ENCODE data around the gene RND1. TPM values are rescaled to one million over a fixed set of nuclear protein-coding genes. Genes with fewer than 3 reads are reported as not detected.
"Not testable (repeated sequence)": the region's sequence is repeated elsewhere in the genome, so short reads cannot be mapped to it uniquely, and the experiment has no call there.

The RND1 gene
- polyA plus RNA-seq, result 1 to 10 TPM in 1 of 3 donors, under 1 TPM in 1, not detected in 1; 0.63 to 1.7 TPM

GRCh38 chr12:48865281-48866051, at the start of gene RND1:
Gene RND1 (minus strand): TSS chr12:48865870. CDS start chr12:48865767, 103 bp downstream.
- Mint-ChIP-seq H3K4me3 (peak within 1 kb of the TSS; percentile 88 to 95 (median 92)), H3K4me1 (peaks cover 18 to 25% of the 10 kb centered on the region in 2 donors), H3K9me3 (no peaks in the 10 kb centered on the region), H3K36me3 (no peaks in the 10 kb centered on the region), H3K27ac (peak within 1 kb of the TSS; percentile 35 to 94 (median 76)), H3K27me3 (ENCODE audit: low read depth in 3 of 3) (peaks cover 15 to 26% (median 26%) of the 10 kb centered on the region in 3 donors)
- peak; percentile 81 to 87 (median 83) for DNase-seq

GRCh38 chr12:48910196-48910595, 44.5 kb upstream of the RND1 start:
- H3K27ac Mint-ChIP-seq, result peak overlapping the region in 1 of 6 donors; percentile 4

GRCh38 chr12:48909698-48910097, 44.0 kb upstream of the RND1 start:
- not testable (repeated sequence) for H3K9me3 Mint-ChIP-seq; H3K36me3 Mint-ChIP-seq; H3K27me3 Mint-ChIP-seq (ENCODE audit: low read depth in 3 of 3); H3K27ac Mint-ChIP-seq; H3K4me3 Mint-ChIP-seq; DNase-seq; H3K4me1 Mint-ChIP-seq

More at GRCh38 chr12:48910196-48910595, 44.5 kb upstream of the RND1 start:
- Mint-ChIP-seq H3K27me3 (ENCODE audit: low read depth in 3 of 3) (peaks cover 0 to 2% (median 2%) of the 10 kb centered on the region in 3 donors), H3K4me1 (no peaks in the 10 kb centered on the region), H3K9me3 (no peaks in the 10 kb centered on the region), H3K36me3 (no peaks in the 10 kb centered on the region), H3K4me3 (no peak overlapping the region)
- DNase-seq, result no peak

DNA sequence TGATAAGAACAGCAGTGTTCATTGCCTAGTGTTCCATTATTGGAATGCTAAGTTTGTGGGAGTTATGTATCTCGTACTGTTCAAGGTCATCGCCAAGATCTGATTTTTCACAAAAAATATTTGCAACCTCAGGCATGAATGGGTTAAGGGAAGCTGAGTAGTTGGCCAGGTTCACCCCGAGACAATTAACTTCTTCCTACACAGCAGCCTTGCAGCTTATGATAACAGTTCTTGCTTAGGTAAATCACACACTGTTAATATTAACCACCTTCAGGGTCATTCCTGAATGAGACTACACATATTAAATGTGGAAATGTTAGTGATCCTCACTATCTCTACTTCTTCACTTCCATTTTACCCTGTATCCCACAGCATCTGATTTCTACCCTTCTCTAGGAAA, 41.6 kb upstream of the RND1 start:
- DNase-seq, result no peak
- Mint-ChIP-seq H3K27me3 (ENCODE audit: low read depth in 3 of 3) (peaks cover 0 to 6% (median 4%) of the 10 kb centered on the region in 3 donors), H3K9me3 (no peaks in the 10 kb centered on the region), H3K4me1 (peaks cover 8 to 12% of the 10 kb centered on the region in 2 donors), H3K36me3 (no peaks in the 10 kb centered on the region), H3K27ac (peak overlapping the region in 1 of 6 donors; percentile 78), H3K4me3 (no peak overlapping the region)

GRCh38 chr12:48903982-48904411, 38.3 kb upstream of the RND1 start:
- peak overlapping the region; percentile 77 to 85 (median 82) for H3K4me3 Mint-ChIP-seq
- peaks cover 0 to 5% (median 2%) of the 10 kb centered on the region in 3 donors for H3K27me3 Mint-ChIP-seq (ENCODE audit: low read depth in 3 of 3)
- H3K9me3 Mint-ChIP-seq, result no peaks in the 10 kb centered on the region
- H3K27ac Mint-ChIP-seq, result peak overlapping the region in 5 of 6 donors; percentile 26 to 78 (median 74)
- no peaks in the 10 kb centered on the region for H3K36me3 Mint-ChIP-seq
- peak; percentile 81 to 83 (median 81) for DNase-seq
- H3K4me1 Mint-ChIP-seq, result peaks cover 8 to 12% of the 10 kb centered on the region in 2 donors

DNA sequence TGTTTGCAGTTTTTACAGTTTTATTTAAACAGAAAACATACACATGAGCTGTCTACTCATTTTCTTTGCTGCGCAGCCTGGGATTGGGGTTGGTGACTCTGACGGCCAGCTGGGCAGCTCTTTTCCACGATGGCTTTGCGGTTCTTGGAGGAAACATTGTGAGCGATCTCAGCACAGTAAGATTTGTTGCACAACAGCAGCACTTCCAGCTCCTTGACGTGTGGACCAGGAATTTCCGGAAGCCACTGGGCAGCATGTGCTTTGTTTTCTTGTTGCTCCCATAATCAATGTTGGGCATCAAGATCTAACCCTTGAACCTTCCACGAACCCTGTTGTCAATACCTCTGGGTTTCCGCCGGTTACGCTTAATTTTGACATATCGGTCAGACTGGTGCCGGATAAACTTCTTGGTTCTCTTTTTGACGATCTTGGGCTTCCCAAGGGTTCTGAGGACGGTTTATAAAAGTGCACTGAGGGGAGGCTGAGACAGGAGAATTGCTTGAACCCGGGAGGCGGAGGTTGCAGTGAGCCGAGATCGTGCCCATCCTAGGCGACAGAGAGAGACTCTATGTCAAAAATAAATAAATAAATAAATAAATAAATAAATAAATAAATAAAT, 37.8 kb upstream of the RND1 start:
- no peaks in the 10 kb centered on the region for H3K36me3 Mint-ChIP-seq
- H3K27ac Mint-ChIP-seq, result peak overlapping the region in 1 of 6 donors; percentile 65
- H3K4me3 Mint-ChIP-seq, result peak overlapping the region; percentile 34 to 71 (median 64)

GRCh38 chr12:48901278-48901677, 35.6 kb upstream of the RND1 start:
- Mint-ChIP-seq H3K4me3 (no peak overlapping the region), H3K4me1 (peaks cover 8 to 12% of the 10 kb centered on the region in 2 donors), H3K36me3 (no peaks in the 10 kb centered on the region), H3K9me3 (no peaks in the 10 kb centered on the region), H3K27ac (no peak overlapping the region), H3K27me3 (ENCODE audit: low read depth in 3 of 3) (peaks cover 0 to 7% (median 2%) of the 10 kb centered on the region in 3 donors)
- no peak for DNase-seq

More for the DNA sequence above, 37.8 kb upstream of the RND1 start:
- H3K4me1 Mint-ChIP-seq, result peaks cover 8 to 12% of the 10 kb centered on the region in 2 donors
- no peaks in the 10 kb centered on the region for H3K9me3 Mint-ChIP-seq
- H3K27me3 Mint-ChIP-seq (ENCODE audit: low read depth in 3 of 3), result peaks cover 0 to 5% (median 2%) of the 10 kb centered on the region in 3 donors
- DNase-seq, result no peak

GRCh38 chr12:48899651-48900050, 34.0 kb upstream of the RND1 start:
- H3K36me3 Mint-ChIP-seq, result no peaks in the 10 kb centered on the region
- H3K9me3 Mint-ChIP-seq, result no peaks in the 10 kb centered on the region
- no peak for DNase-seq
- no peak overlapping the region for H3K4me3 Mint-ChIP-seq
- H3K4me1 Mint-ChIP-seq, result peaks cover 8 to 12% of the 10 kb centered on the region in 2 donors
- peaks cover 2 to 7% (median 4%) of the 10 kb centered on the region in 3 donors for H3K27me3 Mint-ChIP-seq (ENCODE audit: low read depth in 3 of 3)
- no peak overlapping the region for H3K27ac Mint-ChIP-seq

DNA sequence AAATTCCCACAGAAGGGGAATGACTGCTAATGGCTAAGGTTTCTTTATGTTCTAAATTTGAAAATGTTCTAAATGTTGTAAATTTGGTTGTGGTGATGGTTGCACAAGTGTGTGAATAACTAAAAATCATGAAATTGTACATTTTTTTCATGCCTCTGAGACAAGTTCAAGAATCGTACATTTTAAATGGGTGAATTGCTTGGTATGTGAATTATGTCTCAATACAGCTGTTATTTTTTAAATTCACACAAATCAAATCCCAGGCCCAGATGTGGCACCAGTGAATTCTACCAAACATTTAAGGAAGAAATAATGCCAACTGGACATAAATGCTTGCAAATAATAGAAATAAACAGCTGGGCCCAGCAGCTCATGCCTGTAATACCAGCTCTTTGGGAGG, 28.6 kb upstream of the RND1 start:
- DNase-seq, result no peak
- H3K36me3 Mint-ChIP-seq, result peaks cover 0 to 3% (median 0%) of the 10 kb centered on the region in 3 donors
- no peaks in the 10 kb centered on the region for H3K9me3 Mint-ChIP-seq
- H3K4me1 Mint-ChIP-seq, result peaks cover 4 to 5% of the 10 kb centered on the region in 2 donors
- no peak overlapping the region for H3K4me3 Mint-ChIP-seq
- H3K27ac Mint-ChIP-seq, result no peak overlapping the region
- H3K27me3 Mint-ChIP-seq (ENCODE audit: low read depth in 3 of 3), result peaks cover 8 to 12% (median 8%) of the 10 kb centered on the region in 3 donors

- peak overlapping the region in 1 of 5 donors; percentile 46 for H3K4me3 Mint-ChIP-seq
- H3K27ac Mint-ChIP-seq, result no peak overlapping the region
- peaks cover 8 to 11% (median 10%) of the 10 kb centered on the region in 3 donors for H3K27me3 Mint-ChIP-seq (ENCODE audit: low read depth in 3 of 3)
- no peaks in the 10 kb centered on the region for H3K9me3 Mint-ChIP-seq
- peaks cover 4 to 5% of the 10 kb centered on the region in 2 donors for H3K4me1 Mint-ChIP-seq
- peaks cover 0 to 3% (median 0%) of the 10 kb centered on the region in 3 donors for H3K36me3 Mint-ChIP-seq
- DNase-seq, result peak; percentile 56 to 69 (median 64)
These were observed 25.2 kb upstream of the RND1 start for GRCh38 chr12:48890657-48891418.

GRCh38 chr12:48889679-48890078, 24.0 kb upstream of the RND1 start:
- Mint-ChIP-seq H3K27ac (no peak overlapping the region), H3K27me3 (ENCODE audit: low read depth in 3 of 3) (peaks cover 6 to 11% (median 10%) of the 10 kb centered on the region in 3 donors), H3K36me3 (peaks cover 0 to 3% (median 0%) of the 10 kb centered on the region in 3 donors), H3K4me3 (no peak overlapping the region), H3K4me1 (peaks cover 4 to 5% of the 10 kb centered on the region in 2 donors), H3K9me3 (no peaks in the 10 kb centered on the region)
- no peak for DNase-seq

DNA sequence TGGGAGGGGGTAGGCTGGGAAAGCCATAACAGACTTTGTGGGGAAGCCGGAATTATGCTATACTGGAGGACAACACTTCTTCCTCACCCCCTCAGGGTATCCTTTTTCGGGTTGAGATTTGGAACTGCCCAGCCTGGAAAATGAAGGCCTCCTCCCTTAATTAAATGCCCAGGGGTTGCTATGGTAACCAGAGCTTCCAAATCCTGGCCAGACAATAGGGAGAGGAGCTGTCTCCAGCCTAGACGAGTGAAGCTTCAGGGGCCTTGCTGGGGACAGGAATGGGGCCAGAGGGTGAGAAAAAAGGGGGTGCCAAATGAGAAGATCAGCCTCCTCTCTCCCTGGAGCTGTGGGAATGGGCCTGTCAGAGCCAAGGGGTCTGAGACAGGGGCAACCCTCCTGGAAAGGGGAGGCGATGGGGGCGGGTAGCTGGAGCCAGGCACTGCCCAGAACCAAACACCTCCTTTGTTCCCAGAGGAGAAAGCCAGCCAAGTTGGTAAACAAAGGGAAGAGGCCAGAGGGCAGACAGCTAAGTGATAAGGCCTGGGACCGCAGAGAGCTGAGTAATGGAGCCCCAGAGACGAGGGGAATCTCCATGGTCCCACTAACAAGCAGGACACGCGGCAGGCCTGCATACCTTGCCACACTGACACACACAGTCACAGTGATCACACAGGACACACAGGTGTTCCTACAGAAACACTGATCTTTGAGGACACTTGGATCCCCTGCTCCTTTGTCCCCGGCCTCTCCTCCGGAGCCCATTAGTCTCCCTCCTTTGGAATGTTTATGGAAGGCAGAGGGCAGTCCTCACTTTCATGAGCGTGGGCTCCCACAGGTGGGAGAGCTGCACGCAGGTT, 17.9 kb upstream of the RND1 start:
- Mint-ChIP-seq H3K9me3 (no peaks in the 10 kb centered on the region), H3K36me3 (peaks cover 0 to 7% (median 0%) of the 10 kb centered on the region in 3 donors), H3K4me3 (no peak overlapping the region), H3K27me3 (ENCODE audit: low read depth in 3 of 3) (peaks cover 4 to 17% (median 5%) of the 10 kb centered on the region in 3 donors), H3K4me1 (no peaks in the 10 kb centered on the region), H3K27ac (no peak overlapping the region)
- DNase-seq, result no peak

- no peak for DNase-seq
- Mint-ChIP-seq H3K27me3 (ENCODE audit: low read depth in 3 of 3) (peaks cover 4 to 17% (median 5%) of the 10 kb centered on the region in 3 donors), H3K27ac (no peak overlapping the region), H3K9me3 (no peaks in the 10 kb centered on the region), H3K36me3 (peaks cover 0 to 7% (median 0%) of the 10 kb centered on the region in 3 donors), H3K4me3 (no peak overlapping the region), H3K4me1 (no peaks in the 10 kb centered on the region)
These were observed 17.3 kb upstream of the RND1 start for GRCh38 chr12:48882972-48883304.

All from immature natural killer cell (primary cell).